B cell (primary cell): ENCODE results near the gene C3orf18.

Experiments used
- CTCF ChIP-seq: fragments of 200-600 bp; IDR thresholded peaks from one replicate; pipeline ENCODE4 v1.8.0; 2022; ENCODE audit warnings: antibody characterized with exemption, mild to moderate bottlenecking
- EZH2 ChIP-seq: IDR thresholded peaks from 2 replicates; pipeline ENCODE4 v1.6.1; 2012; ENCODE audit warnings: borderline replicate concordance, low read depth, mild to moderate bottlenecking, moderate library complexity, low read length; ENCODE audit not compliant: insufficient read depth, poor library complexity, severe bottlenecking

GRCh38 chr3:50586763-50587070, 19.2 kb upstream of the C3orf18 start:
- no peak for TF ChIP-seq CTCF
- no peak for TF ChIP-seq EZH2
